ENCODE results near the gene DSE.

DNA sequence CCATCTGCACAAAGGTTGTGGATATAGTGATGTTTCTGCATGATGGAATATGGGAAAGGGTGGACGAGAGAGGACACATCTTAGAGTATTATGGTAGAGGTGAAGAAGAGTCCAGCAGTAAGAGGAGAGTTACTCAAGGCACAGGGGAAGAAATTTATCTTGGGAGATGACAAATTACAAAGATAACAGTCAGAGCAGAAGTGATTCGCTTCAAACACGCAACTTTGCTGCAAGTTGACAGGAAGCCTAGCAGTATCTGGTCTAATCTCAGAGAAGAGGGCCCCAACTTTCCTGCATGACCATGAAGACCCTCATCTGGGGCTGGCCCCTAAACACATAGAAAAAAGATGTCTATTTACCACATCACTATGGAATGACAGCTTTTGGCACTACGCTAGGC, 89.2 kb downstream of the DSE start:
- TF ChIP-seq TAF1 (IDR thresholded peaks at IDR 0.05; ENCODE audit: low read depth, low read length) (no peak), POLR2A (IDR thresholded peaks at IDR 0.05; ENCODE audit: low read depth, low read length) (no peak)
